ENCODE results near the gene C19orf73.
"Not testable (repeated sequence)": the region's sequence is repeated elsewhere in the genome, so short reads cannot be mapped to it uniquely, and the experiment has no call there.

Gene C19orf73

DNA sequence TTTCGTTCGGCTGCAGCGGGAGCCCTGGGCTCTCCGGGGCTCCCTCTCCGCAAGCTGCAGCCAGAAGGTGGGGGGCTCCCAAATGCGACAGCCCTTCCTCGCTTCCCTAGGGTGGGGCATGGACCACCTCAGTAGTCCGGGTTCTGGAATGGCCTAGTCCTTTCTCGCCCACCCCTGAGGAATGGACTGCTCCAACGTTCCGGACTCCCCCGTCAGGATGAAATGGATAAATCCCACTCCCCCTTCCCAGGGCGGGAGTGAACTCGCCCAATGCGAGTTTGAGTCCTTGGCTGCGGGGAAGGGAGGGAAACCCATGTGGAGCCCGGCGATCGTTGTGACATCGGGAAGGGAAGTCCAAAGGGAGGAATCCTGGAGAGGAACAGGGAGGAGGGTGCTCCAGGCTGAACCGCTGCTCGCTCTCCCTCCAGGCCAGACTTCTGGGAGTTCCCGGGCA is 30.7 kb upstream of the C19orf73 start:
- FAIRE-seq, result no peak
- DNase-seq (ENCODE audit: insufficient read length, low spot score), result peak; percentile 66

DNA sequence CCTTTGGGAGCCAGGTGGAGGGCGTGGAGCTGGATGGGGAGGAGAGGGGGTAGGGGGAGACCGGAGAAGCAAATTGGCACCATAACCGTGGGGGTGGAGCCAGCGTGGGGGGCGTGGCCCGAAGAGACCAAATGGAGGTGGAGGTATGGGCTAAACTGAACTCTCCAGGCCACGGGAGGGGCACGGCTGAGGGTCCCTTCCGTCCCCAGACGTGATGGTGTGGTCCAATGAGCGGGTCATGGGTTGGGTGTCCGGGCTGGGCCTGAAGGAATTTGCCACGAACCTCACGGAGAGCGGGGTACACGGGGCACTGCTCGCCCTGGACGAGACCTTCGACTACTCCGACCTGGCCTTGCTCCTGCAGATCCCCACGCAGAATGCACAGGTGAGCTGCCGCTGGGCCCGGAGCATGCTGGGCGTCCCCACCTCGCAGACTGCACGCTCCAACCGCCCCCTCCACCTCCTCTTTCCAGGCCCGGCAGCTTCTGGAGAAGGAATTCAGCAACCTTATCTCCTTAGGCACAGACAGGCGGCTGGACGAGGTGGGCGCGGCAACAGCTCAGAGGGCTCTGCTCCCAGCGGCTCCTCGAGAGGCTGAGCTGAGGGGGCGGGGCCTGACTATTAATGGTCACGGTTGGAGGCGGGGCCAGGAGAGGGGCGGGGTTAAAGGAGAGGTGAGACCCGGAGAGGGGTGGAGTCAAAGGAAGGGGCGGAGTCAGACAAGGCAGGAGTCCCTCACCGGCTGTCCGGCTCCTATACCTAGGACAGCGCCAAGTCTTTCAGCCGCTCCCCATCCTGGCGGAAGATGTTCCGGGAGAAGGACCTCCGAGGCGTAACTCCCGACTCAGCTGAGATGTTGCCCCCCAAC is 30.1 kb upstream of the C19orf73 start:
- DNase-seq (ENCODE audit: insufficient read length, low spot score) (peak; percentile 96), FAIRE-seq (no peak)

GRCh38 chr19:49148044-49148682 is 29.2 kb upstream of the C19orf73 start:
- DNase-seq (ENCODE audit: insufficient read length, low spot score), result no peak
- no peak for FAIRE-seq

GRCh38 chr19:49146408-49146770 is 27.4 kb upstream of the C19orf73 start:
- FAIRE-seq; DNase-seq (ENCODE audit: insufficient read length, low spot score): not testable (repeated sequence)

DNA sequence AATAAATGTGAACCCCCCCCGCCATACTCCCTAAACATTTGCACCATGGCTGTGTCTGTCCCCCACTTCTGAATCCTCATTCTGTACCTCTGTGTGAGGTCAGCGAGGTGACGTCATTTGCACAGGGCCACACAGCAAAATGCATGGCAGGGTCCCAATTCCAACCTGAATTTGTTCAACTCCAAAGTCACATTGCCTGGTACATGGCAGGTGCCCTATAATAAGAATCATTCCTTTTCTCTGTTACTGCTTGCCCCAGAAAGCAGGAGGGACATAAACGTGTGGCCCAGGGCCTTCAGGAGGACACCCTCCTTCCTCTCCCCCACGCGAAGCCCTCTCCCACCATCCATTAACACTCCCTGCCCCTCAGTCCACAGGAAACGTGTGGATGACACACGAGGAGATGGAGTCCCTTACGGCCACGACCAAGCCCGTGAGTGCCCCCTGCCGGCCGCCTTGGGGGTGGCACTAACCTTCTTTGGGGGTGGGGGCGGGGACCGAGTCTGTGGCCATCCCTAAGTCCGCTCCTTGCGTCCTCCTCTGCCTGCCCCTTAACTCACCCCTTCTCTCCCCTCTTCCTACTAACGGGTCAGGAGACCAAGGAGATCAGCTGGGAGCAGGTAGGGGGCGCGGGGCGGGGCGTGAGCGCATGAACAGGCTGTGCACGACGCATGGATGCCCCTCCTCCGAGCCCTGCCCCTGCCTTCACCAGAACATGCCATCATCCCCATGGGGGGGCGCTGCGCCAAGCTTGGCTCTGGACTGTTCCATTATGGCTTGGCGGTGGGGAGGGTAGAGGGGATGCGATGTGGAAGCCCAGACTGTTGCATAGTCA is 26.8 kb upstream of the C19orf73 start:
- DNase-seq (ENCODE audit: insufficient read length, low spot score) (peak; percentile 64), FAIRE-seq (no peak)

GRCh38 chr19:49142866-49143335 is 24.0 kb upstream of the C19orf73 start:
- peak; percentile 92 for DNase-seq (ENCODE audit: insufficient read length, low spot score)
- peak; percentile 95 for FAIRE-seq

- FAIRE-seq (peak; percentile 78), DNase-seq (ENCODE audit: insufficient read length, low spot score) (no peak)
Observed at GRCh38 chr19:49141352-49141751, 22.4 kb upstream of the C19orf73 start.

DNA sequence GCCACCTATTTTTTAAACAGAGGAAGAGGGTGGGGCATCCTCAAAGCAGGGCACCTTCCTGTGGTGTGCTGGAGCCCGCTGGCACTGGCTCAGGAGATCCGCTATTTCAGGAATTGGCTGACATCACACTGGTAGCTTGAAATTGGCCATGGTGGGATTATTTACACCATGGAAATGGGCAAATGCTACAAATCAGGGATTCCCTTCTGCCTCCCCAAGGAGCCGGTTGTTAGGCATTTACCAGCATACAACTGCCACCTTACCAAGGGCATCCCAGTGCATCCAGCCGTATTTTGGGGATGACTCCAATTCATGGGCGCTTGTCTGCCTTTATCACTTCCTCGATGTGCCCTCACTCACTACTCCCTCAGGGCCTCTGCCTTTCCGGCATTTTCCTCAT is 22.0 kb upstream of the C19orf73 start:
- no peak for DNase-seq (ENCODE audit: insufficient read length, low spot score)

GRCh38 chr19:49136771-49137171 is 17.8 kb upstream of the C19orf73 start:
- DNase-seq (ENCODE audit: insufficient read length, low spot score) (no peak), FAIRE-seq (no peak)

More for the DNA sequence above, 22.0 kb upstream of the C19orf73 start:
- FAIRE-seq, result no peak

- no peak for DNase-seq (ENCODE audit: insufficient read length, low spot score)
- no peak for FAIRE-seq
Observed at GRCh38 chr19:49135686-49136085, 16.7 kb upstream of the C19orf73 start.

GRCh38 chr19:49133621-49134454 is 14.9 kb upstream of the C19orf73 start:
- no peak for FAIRE-seq
- no peak for DNase-seq (ENCODE audit: insufficient read length, low spot score)

GRCh38 chr19:49132974-49133609 is 14.1 kb upstream of the C19orf73 start:
- FAIRE-seq (no peak), DNase-seq (ENCODE audit: insufficient read length, low spot score) (no peak)

- no peak for DNase-seq (ENCODE audit: insufficient read length, low spot score)
- FAIRE-seq, result no peak
Observed at GRCh38 chr19:49130325-49130724, 11.4 kb upstream of the C19orf73 start.

DNA sequence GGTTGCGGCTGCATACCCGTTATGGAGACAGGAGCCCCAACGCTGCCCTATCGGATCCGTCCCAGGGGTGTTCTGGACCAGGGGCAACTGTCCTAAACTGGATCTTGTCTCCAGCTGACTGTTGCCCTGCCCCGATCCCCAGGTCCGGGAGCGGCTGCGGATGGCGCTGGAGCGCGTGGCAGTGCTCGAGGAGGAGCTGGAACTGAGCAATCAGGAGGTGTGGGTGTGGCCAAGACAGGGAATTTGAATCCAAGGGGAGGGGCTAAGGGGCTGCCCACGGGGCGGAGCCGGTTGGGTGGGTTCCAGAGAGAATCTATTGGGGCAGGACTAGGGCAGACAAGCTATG is 10.3 kb upstream of the C19orf73 start:
- FAIRE-seq (no peak), DNase-seq (ENCODE audit: insufficient read length, low spot score) (no peak)

GRCh38 chr19:49128545-49129237 is 9.7 kb upstream of the C19orf73 start:
- FAIRE-seq (peak; percentile 42), DNase-seq (ENCODE audit: insufficient read length, low spot score) (no peak)

DNA sequence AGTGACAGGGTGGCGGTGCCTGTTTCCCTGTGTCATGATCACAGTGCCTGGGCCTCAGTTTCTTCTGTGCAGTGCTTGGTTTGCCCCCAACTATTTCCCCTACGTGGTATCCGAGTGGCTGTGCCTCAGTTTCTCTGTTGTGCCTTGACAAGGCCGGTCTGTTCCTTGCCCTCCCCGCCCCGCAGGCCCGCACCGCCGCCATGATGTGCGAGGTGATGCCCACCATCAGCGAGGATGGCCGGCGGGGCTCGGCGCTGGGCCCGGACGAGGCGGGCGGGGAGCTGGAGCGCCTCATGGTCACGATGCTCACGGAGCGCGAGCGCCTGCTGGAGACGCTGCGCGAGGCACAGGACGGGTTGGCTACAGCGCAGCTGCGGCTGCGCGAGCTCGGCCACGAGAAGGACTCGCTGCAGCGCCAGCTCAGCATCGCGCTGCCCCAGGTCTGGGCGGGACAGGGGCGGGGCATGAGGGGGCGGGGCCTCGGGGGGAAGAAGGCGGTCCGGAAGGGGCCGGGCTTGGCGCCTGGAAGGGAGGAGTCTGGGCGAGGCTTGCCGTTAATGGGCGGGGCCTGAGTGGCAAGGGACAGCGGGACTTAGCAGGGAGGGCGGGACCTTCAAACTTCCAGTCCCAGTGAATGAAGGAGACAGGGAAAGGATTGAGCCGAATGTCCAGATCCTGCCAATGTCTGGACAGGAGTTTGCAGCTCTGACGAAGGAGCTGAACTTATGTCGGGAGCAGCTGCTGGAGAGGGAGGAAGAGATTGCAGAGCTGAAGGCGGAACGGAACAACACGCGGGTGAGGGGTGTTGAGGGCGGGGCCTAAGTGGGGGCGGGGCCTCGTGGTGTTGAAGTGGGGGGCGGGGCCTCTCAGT is 9.0 kb upstream of the C19orf73 start:
- FAIRE-seq (peak; percentile 96), DNase-seq (ENCODE audit: insufficient read length, low spot score) (peak; percentile 98)

GRCh38 chr19:49127225-49127624 is 8.3 kb upstream of the C19orf73 start:
- not testable (repeated sequence) for DNase-seq (ENCODE audit: insufficient read length, low spot score); FAIRE-seq

GRCh38 chr19:49126575-49126974 is 7.6 kb upstream of the C19orf73 start:
- FAIRE-seq (no peak), DNase-seq (ENCODE audit: insufficient read length, low spot score) (no peak)
